NCI-H446 (cell line): ENCODE measurements around the gene TSPYL2.

Source experiments
- DNase-seq, 2 experiments: peaks; one replicate each; lab custom pipeline; 2025; lab: John Stamatoyannopoulos, UW

TSPYL2 gene

DNA sequence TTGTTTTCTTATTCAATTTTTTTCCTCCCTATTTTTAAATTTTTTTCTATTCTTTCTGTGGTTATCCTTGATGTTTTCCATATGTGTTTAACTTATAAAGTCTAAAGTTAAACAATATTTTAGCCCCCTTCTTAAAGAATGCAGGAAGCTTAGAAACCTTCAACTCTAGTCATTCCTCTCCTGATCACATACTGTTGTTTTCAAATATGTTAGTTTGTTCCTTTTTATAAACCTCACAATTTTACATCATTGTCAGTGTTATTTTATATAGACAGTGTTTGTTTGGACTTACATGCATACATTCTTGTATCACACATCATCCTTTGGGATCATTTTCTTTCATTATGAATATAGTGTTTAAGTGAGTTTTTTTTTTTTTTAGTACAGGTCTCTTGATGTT, 43.3 kb downstream of the TSPYL2 start:
- DNase-seq, result no peak

DNA sequence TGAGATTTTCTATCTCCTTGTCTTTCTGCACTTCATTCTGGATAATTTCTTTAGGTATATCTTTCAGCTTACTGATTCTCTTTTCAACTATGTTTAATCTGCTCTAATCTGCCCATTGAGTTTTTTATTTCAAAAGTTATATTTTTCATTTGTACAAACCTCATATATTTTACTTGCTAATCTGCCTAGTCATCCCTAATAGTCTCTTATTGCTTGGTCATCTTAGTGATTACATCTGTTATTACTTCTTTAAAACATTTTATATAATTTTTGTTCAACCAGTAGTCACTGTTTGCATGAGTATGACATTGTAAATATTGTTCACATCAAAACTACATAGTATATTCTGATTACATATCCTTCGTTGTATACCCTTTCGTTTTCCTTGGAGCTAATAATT, 44.2 kb downstream of the TSPYL2 start:
- DNase-seq, result no peak

DNA sequence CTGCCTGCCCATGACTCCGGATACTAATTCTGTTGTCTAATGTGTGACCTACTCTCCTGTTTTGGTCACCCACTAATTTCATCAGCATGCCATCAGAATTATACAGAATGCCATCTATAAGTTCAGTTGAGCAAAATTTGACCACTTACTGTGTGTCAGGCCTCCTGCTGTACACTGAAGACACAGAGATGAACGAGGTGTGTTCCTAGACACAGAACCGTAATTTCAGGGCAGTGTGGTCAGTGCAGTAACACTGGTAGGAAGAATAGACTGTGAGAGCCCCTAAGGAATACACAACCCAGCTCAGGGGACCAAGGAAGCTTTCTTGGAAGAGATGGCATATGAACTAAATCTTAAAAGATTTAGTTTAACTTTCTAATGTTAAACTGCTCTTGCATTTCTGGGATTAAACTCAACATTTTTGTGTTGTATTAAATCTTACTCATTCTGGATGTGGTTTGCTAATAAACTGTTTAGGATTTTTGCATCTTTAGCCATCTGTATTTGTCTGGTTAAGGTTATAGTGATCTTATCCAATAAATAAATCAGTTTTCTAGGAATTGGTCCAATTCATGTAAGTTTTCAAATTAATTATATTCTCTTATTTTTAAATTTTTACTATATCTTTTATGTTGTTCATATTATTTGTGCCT, 46.1 kb downstream of the TSPYL2 start:
- no peak for DNase-seq

DNA sequence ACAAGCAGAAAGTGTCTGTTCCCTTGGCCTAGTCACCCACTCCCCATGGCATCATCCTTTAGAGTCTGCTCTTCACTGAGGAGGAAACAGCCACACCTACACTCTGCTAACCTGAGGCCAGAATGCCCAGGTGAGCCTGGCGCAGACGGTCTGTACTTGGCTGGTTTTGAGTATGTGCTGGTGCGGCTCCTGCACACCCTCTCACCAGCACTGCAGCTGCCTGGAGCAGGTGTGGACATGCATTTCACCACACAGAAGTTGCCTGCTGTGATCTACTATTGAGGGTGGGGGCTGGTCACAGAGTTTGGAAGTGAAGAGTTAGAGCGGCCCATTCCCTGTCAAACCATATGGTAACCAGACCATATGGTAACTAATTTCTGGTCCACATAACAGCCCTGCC, 51.2 kb downstream of the TSPYL2 start:
- no peak for DNase-seq

DNA sequence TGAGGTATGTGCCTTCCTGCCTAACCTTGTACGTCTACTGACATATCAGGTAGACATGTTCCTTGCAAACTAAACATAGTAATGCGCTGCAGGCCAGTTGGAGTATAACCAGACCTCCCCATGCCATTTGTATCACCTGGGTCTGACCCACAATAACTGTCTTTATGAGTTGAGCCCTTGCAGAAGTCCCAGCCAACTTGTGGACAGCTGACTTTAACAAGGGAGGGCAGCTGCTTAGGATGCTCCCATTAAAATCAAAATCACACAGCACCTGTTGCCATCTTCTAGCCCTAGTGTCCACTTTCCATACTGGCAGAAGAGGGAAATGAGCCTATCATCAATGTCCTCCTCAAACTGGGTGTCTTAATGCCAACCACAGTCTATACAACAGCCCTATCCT, 53.4 kb downstream of the TSPYL2 start:
- DNase-seq, result no peak
